K562 (cell line): ENCODE results near the gene TMEM120B. TPM values are rescaled to one million over a fixed set of nuclear protein-coding genes. Genes with fewer than 3 reads are reported as not detected.
A peak's percentile ranks its signal among the peaks of the same experiment; 100 is the strongest.

ENCODE experiments used
- ARNT ChIP-seq, 2 experiments: fragments of 450-650 bp; IDR thresholded peaks; 2 replicates each; pipeline ENCODE4 v1.6.1; 2016; ENCODE audit warnings: mild to moderate bottlenecking in 1 of 2
- ASH1L ChIP-seq: fragments of 450-650 bp; IDR thresholded peaks from 2 replicates; pipeline ENCODE4 v1.6.1; 2018; ENCODE audit warnings: borderline replicate concordance, mild to moderate bottlenecking, low read depth; ENCODE audit not compliant: partially characterized antibody
- BHLHE40 ChIP-seq: IDR thresholded peaks from 2 replicates; pipeline ENCODE4 v1.6.1; 2011; ENCODE audit warnings: low read length, improper control_type of control experiment
- BRD4 ChIP-seq: fragments of 200-600 bp; sonication (generic); IDR thresholded peaks from 2 replicates; pipeline ENCODE4 v1.6.1; 2017; ENCODE audit warnings: inconsistent platforms
- CTBP1 ChIP-seq: fragments of 450-650 bp; IDR thresholded peaks from 2 replicates; pipeline ENCODE4 v1.6.1; 2016; ENCODE audit warnings: borderline replicate concordance
- ETV1 ChIP-seq: fragments of 450-650 bp; conservative IDR thresholded peaks from 2 replicates; pipeline ENCODE4 v1.6.1; 2016; ENCODE audit warnings: missing genetic modification characterization, control low read depth, low read depth, missing compliant biosample characterization
- GATAD2A ChIP-seq: fragments of 450-650 bp; IDR thresholded peaks from 2 replicates; pipeline ENCODE4 v1.6.1; 2017
- HSF4 ChIP-seq: fragments of 250-450 bp; sonication (Bioruptor Pico); IDR thresholded peaks from 2 replicates; pipeline ENCODE4 v2.1.2; 2022; ENCODE audit warnings: mild to moderate bottlenecking, moderate library complexity, borderline replicate concordance
- NKRF ChIP-seq: fragments of 450-650 bp; IDR thresholded peaks from 2 replicates; pipeline ENCODE4 v1.6.1; 2016; ENCODE audit warnings: borderline replicate concordance
- PTRF ChIP-seq: fragments of 450-650 bp; IDR thresholded peaks from 2 replicates; pipeline ENCODE4 v1.6.1; 2016; ENCODE audit warnings: mild to moderate bottlenecking, missing genetic modification characterization, missing compliant biosample characterization
- RCOR1 ChIP-seq, 2 experiments: IDR thresholded peaks; 2 replicates each; pipeline ENCODE4 v1.6.1; 2012; ENCODE audit warnings: low read depth in 2 of 2, low read length in 2 of 2, borderline replicate concordance in 1 of 2, improper control_type of control experiment in 1 of 2
- SMAD1 ChIP-seq: fragments of 150-350 bp; IDR thresholded peaks from 2 replicates; pipeline ENCODE4 v1.6.1; 2014; ENCODE audit warnings: low read length, low read depth; ENCODE audit not compliant: partially characterized antibody
- SPI1 ChIP-seq: IDR thresholded peaks from 2 replicates; pipeline ENCODE4 v1.6.1; 2011; ENCODE audit warnings: low read depth, low read length, control low read depth, borderline replicate concordance
- SRSF3 ChIP-seq: fragments of 200-400 bp; formaldehyde crosslinking; IDR thresholded peaks from 2 replicates; pipeline ENCODE4 v1.6.1; 2016; ENCODE audit warnings: mild to moderate bottlenecking, low read length, moderate library complexity; ENCODE audit not compliant: insufficient read depth
- STAT5B ChIP-seq: fragments of 250-450 bp; sonication (Bioruptor Pico); IDR thresholded peaks from 2 replicates; pipeline ENCODE4 v1.8.0; 2021; ENCODE audit warnings: mild to moderate bottlenecking, inconsistent platforms
- U2AF1 ChIP-seq: fragments of 200-400 bp; formaldehyde crosslinking; optimal IDR thresholded peaks from 2 replicates; pipeline ENCODE3; 2017; ENCODE audit warnings: mild to moderate bottlenecking, low read depth, low read length, moderate library complexity
- ZNF212 ChIP-seq: fragments of 450-650 bp; formaldehyde crosslinking; IDR thresholded peaks from 2 replicates; pipeline ENCODE4 v1.4.0; 2020; ENCODE audit warnings: mild to moderate bottlenecking
- polyA plus RNA-seq, 8 experiments: library from polyadenylated mRNA; depleted of rRNA in 4 of 8; stranded (reverse) in 5 of 8; unstranded in 3 of 8; fragments of >200 nt; fragmentation: Nextera tagmentation in 2 of 8; fragmentation: Illumina TruSeq in 1 of 8; extraction: Ambion mirVana in 2 of 8; extraction: Trizol in 1 of 8; gene quantifications; 2 replicates each; pipeline versions ENCODE4 v1.2.1 to v1.2.3, GENCODE V29; 2011 to 2014; ENCODE audit warnings: inconsistent platforms in 1 of 8, missing spikeins in 1 of 8
- total RNA-seq, 7 experiments: library from RNA; depleted of rRNA in 6 of 7; stranded (reverse); fragments of >200 nt in 6 of 7; fragmentation: Illumina TruSeq in 2 of 7; extraction: Trizol in 2 of 7; gene quantifications; 2 replicates each; pipeline versions ENCODE4 v1.2.1 to v1.2.3, GENCODE V29; 2011 to 2021; ENCODE audit warnings: low replicate concordance in 1 of 7
- TF ChIP-seq, protein P1 (sequence below): sonication (generic); formaldehyde crosslinking; IDR thresholded peaks from 2 replicates; pipeline ENCODE4 v1.8.0; 2022; ENCODE audit warnings: missing genetic modification reagents, mild to moderate bottlenecking, borderline replicate concordance
- TF ChIP-seq, protein P2 (sequence below): fragments of 450-650 bp; IDR thresholded peaks from 2 replicates; pipeline ENCODE4 v1.6.1; 2016
- TF ChIP-seq, protein P3 (sequence below): fragments of 450-650 bp; formaldehyde crosslinking; IDR thresholded peaks from 2 replicates; pipeline ENCODE4 v1.4.0; 2022; ENCODE audit warnings: missing genetic modification characterization
- TF ChIP-seq, protein P4 (sequence below): sonication (generic); formaldehyde crosslinking; IDR thresholded peaks from 2 replicates; pipeline ENCODE4 v1.9.0; 2022; ENCODE audit warnings: mild to moderate bottlenecking, missing genetic modification reagents

TMEM120B gene
- total and polyA plus RNA-seq, 9 of the 15 experiments (the other 6 are each of a cell fraction or from before 2014, with no cell fraction given), result 1.7 to 18.6 (median 7.4) TPM

- TF ChIP-seq, protein P1, sequence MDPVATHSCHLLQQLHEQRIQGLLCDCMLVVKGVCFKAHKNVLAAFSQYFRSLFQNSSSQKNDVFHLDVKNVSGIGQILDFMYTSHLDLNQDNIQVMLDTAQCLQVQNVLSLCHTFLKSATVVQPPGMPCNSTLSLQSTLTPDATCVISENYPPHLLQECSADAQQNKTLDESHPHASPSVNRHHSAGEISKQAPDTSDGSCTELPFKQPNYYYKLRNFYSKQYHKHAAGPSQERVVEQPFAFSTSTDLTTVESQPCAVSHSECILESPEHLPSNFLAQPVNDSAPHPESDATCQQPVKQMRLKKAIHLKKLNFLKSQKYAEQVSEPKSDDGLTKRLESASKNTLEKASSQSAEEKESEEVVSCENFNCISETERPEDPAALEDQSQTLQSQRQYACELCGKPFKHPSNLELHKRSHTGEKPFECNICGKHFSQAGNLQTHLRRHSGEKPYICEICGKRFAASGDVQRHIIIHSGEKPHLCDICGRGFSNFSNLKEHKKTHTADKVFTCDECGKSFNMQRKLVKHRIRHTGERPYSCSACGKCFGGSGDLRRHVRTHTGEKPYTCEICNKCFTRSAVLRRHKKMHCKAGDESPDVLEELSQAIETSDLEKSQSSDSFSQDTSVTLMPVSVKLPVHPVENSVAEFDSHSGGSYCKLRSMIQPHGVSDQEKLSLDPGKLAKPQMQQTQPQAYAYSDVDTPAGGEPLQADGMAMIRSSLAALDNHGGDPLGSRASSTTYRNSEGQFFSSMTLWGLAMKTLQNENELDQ (CRISPR knock-in tag), result no peak
- TF ChIP-seq SRSF3, result no peak
- TF ChIP-seq HSF4 (CRISPR knock-in tag), result no peak
- TF ChIP-seq SMAD1, result no peak
- TF ChIP-seq, protein P2, sequence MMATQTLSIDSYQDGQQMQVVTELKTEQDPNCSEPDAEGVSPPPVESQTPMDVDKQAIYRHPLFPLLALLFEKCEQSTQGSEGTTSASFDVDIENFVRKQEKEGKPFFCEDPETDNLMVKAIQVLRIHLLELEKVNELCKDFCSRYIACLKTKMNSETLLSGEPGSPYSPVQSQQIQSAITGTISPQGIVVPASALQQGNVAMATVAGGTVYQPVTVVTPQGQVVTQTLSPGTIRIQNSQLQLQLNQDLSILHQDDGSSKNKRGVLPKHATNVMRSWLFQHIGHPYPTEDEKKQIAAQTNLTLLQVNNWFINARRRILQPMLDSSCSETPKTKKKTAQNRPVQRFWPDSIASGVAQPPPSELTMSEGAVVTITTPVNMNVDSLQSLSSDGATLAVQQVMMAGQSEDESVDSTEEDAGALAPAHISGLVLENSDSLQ, result no peak
- TF ChIP-seq, protein P3, sequence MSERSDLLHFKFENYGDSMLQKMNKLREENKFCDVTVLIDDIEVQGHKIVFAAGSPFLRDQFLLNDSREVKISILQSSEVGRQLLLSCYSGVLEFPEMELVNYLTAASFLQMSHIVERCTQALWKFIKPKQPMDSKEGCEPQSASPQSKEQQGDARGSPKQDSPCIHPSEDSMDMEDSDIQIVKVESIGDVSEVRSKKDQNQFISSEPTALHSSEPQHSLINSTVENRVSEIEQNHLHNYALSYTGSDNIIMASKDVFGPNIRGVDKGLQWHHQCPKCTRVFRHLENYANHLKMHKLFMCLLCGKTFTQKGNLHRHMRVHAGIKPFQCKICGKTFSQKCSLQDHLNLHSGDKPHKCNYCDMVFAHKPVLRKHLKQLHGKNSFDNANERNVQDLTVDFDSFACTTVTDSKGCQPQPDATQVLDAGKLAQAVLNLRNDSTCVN, result no peak
- TF ChIP-seq PTRF (tag), result no peak
- TF ChIP-seq, protein P4, sequence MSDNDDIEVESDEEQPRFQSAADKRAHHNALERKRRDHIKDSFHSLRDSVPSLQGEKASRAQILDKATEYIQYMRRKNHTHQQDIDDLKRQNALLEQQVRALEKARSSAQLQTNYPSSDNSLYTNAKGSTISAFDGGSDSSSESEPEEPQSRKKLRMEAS (CRISPR knock-in tag), result peak; percentile 36; the same call in 1 of the 2 replicates
- no peak for TF ChIP-seq ETV1 (tag)
- no peak; the same call in 1 of the 2 replicates for TF ChIP-seq CTBP1
- 0 out of 2 replicates have a peak, but pooled peaks have one; percentile 56 for TF ChIP-seq GATAD2A
- no peak for TF ChIP-seq NKRF
- TF ChIP-seq STAT5B (CRISPR knock-in tag), result no peak
- TF ChIP-seq RCOR1 (IDR thresholded peaks at IDR 0.05; ENCODE audit: borderline replicate concordance in 1 of 2, low read depth in 2 of 2, low read length in 2 of 2), result peak in 1 of 2 experiments; percentile 39; a peak in 1 of 4 replicates
- no peak for TF ChIP-seq BHLHE40
- no peak for TF ChIP-seq SPI1
- no peak for TF ChIP-seq ZNF212 (CRISPR knock-in tag)
- TF ChIP-seq BRD4, result no peak
- no peak for TF ChIP-seq ARNT (IDR thresholded peaks at IDR 0.05)
- no peak for TF ChIP-seq U2AF1
- no peak for TF ChIP-seq ASH1L
These were observed 63.9 kb downstream of the TMEM120B start (continued) for GRCh38 chr12:121776190-121777098.
